Measurements from ENCODE around the gene CYP2W1.

Gene CYP2W1

DNA sequence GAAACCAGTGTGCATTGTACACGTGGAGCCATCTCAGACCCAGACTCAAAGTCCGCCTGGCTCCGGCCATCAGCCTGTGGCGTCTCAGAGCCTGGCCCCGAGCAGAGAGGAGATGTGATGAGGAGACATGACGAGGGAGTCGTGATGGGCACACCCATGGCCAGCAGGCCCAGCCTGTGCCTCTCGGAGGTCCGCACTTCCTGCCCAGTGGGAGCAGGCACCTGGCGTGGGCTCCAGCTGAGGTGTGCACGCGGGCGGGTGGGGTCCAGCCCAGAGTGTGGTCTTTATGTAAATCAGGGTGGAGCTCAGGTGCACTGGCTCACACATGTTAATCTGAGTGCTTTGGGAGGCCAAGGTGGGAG, 35.3 kb downstream of the CYP2W1 start:
- WGBS (ENCODE audit: insufficient coverage): 90% methylated on average over 13 of the region's 13 CpGs
- no peaks in the 10 kb centered on the region for H3K27me3 ChIP-seq (replicated peaks in 2 of 5; ENCODE audit: control insufficient read depth in 4 of 5, insufficient read depth in 5 of 5, low read length in 4 of 5)
- H3K36me3 ChIP-seq (ENCODE audit: control insufficient read depth in 4 of 4, insufficient read depth in 4 of 4, low read length in 3 of 4): peaks cover 0 to 31% (median 11%) of the 10 kb centered on the region in 4 experiments
- no peak overlapping the region for H3K27ac ChIP-seq (ENCODE audit: insufficient read depth in 1 of 2, low read depth in 1 of 2, low read length in 2 of 2, poor library complexity in 1 of 2, severe bottlenecking in 2 of 2)
- DNase-seq: no peak
- H3K9me3 ChIP-seq (ENCODE audit: control extremely low read depth in 1 of 5, control insufficient read depth in 4 of 5, insufficient read depth in 2 of 5, low read depth in 1 of 5, low read length in 4 of 5): peaks cover 0 to 18% (median 12%) of the 10 kb centered on the region in 5 experiments
- peaks cover 0 to 13% (median 8%) of the 10 kb centered on the region in 4 experiments for H3K4me1 ChIP-seq (ENCODE audit: control extremely low read depth in 1 of 4, control insufficient read depth in 4 of 4, insufficient read depth in 4 of 4, low read length in 3 of 4)
- ChIA-PET POLR2A (no interaction called here), CTCF (interaction anchor here (0.9 to 2.0 kb wide), 4 partner anchors 11 to 47 kb away, joined by 3 to 11 read pairs (median 4); no protein-coding TSS in a partner anchor)
- H3K4me3 ChIP-seq (ENCODE audit: control insufficient read depth in 1 of 7, extremely low read depth in 1 of 7, insufficient read depth in 4 of 7, low read depth in 2 of 7, low read length in 6 of 7): no peak overlapping the region

GRCh38 chr7:1019255-1019785, 36.3 kb downstream of the CYP2W1 start:
- Histone ChIP-seq H3K27ac (ENCODE audit: insufficient read depth in 1 of 2, low read depth in 1 of 2, low read length in 2 of 2, poor library complexity in 1 of 2, severe bottlenecking in 2 of 2) (no peak overlapping the region), H3K36me3 (ENCODE audit: control insufficient read depth in 4 of 4, insufficient read depth in 4 of 4, low read length in 3 of 4) (peaks cover 0 to 31% (median 11%) of the 10 kb centered on the region in 4 experiments), H3K4me3 (ENCODE audit: control insufficient read depth in 1 of 7, extremely low read depth in 1 of 7, insufficient read depth in 4 of 7, low read depth in 2 of 7, low read length in 6 of 7) (no peak overlapping the region), H3K9me3 (ENCODE audit: control extremely low read depth in 1 of 5, control insufficient read depth in 4 of 5, insufficient read depth in 2 of 5, low read depth in 1 of 5, low read length in 4 of 5) (peaks cover 0 to 18% (median 12%) of the 10 kb centered on the region in 5 experiments), H3K4me1 (ENCODE audit: control extremely low read depth in 1 of 4, control insufficient read depth in 4 of 4, insufficient read depth in 4 of 4, low read length in 3 of 4) (peaks cover 0 to 15% (median 10%) of the 10 kb centered on the region in 4 experiments), H3K27me3 (replicated peaks in 2 of 5; ENCODE audit: control insufficient read depth in 4 of 5, insufficient read depth in 5 of 5, low read length in 4 of 5) (no peaks in the 10 kb centered on the region)
- DNase-seq: no peak
- 92% methylated on average over 12 of the region's 14 CpGs for WGBS (ENCODE audit: insufficient coverage)
- CTCF ChIA-PET: interaction anchor here (1.0 to 2.0 kb wide), 5 partner anchors 10 to 45 kb away, joined by 3 to 11 read pairs (median 4); no protein-coding TSS in a partner anchor
- POLR2A ChIA-PET: no interaction called here

DNA sequence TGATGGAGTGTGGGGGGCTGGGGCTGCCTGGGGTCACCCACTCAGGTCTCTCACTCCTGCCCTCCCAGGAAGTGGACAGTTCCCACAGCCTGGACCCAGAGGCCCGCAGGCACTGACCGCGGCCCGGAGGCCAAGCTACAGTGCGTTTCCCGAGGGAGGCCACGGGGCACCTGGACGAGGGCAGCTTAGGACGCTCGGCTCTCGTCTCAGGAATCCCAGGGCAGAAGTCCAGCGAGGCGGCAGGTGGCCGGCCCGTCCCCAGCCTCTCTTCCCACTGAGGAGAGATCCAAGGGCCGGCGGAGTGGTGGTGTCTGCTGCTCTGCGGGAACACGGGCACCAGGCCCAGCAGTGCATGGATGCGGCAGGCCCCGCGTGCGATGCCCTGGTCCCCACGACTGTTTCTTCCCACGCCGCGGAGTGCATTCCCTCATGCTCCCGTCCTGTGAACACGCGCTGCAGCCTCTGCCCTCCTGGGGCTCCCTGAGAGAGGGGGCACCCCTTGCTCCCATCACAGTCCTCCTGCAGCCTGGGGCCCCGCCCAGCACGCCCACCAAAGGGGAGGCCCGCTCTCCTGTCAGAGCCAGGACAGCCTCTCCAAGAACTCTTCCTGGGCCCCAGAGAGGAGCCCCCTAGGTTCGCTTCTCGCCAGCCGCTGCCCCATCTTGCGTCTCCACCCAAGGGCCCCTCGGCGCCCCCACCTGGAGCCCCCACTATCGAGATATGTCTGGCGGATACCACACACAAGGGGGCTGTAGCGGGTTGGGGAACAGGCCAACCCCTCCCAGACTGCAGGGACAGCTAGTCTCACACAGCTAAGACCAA, 37.0 kb downstream of the CYP2W1 start:
- CTCF ChIA-PET: interaction anchor here (1.2 to 3.0 kb wide), 4 partner anchors 27 to 45 kb away, joined by 4 to 12 read pairs (median 9); no protein-coding TSS in a partner anchor

DNA sequence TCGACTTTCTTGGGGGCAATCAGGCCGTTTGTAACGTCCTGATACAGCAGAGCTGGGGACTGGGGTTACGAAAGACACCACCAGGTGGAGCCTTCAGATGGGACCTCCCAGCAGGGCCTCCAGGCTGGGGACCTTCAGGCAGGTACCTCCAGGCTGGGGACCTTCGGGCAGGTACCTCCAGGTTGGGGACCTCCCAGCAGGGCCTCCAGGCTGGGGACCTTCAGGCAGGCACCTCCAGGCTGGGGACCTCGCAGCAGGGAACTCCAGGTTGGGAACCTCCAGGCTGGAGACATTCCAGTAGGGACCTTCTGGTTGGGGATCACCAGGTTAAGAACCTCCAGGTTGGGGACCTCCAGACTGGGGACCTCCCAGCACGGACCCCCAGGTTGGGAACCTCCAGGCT, 37.9 kb downstream of the CYP2W1 start:
- CTCF ChIA-PET: interaction anchor here (0.8 to 3.0 kb wide), 4 partner anchors 26 to 45 kb away, joined by 3 to 12 read pairs (median 4); no protein-coding TSS in a partner anchor
- DNase-seq: no peak
- Histone ChIP-seq H3K9me3 (ENCODE audit: control extremely low read depth in 1 of 5, control insufficient read depth in 4 of 5, insufficient read depth in 2 of 5, low read depth in 1 of 5, low read length in 4 of 5) (peaks cover 0 to 18% (median 12%) of the 10 kb centered on the region in 5 experiments), H3K36me3 (ENCODE audit: control insufficient read depth in 4 of 4, insufficient read depth in 4 of 4, low read length in 3 of 4) (peaks cover 0 to 40% (median 15%) of the 10 kb centered on the region in 4 experiments), H3K4me3 (ENCODE audit: control insufficient read depth in 1 of 7, extremely low read depth in 1 of 7, insufficient read depth in 4 of 7, low read depth in 2 of 7, low read length in 6 of 7) (no peak overlapping the region), H3K27me3 (replicated peaks in 2 of 5; ENCODE audit: control insufficient read depth in 4 of 5, insufficient read depth in 5 of 5, low read length in 4 of 5) (no peaks in the 10 kb centered on the region), H3K4me1 (ENCODE audit: control extremely low read depth in 1 of 4, control insufficient read depth in 4 of 4, insufficient read depth in 4 of 4, low read length in 3 of 4) (peaks cover 0 to 26% (median 6%) of the 10 kb centered on the region in 4 experiments), H3K27ac (ENCODE audit: insufficient read depth in 1 of 2, low read depth in 1 of 2, low read length in 2 of 2, poor library complexity in 1 of 2, severe bottlenecking in 2 of 2) (no peak overlapping the region)
- WGBS (ENCODE audit: insufficient coverage): 88% methylated on average over 7 of the region's 7 CpGs
- POLR2A ChIA-PET: no interaction called here

More for the DNA sequence above, 37.0 kb downstream of the CYP2W1 start:
- 96% methylated on average over 40 of the region's 42 CpGs for WGBS (ENCODE audit: insufficient coverage)
- H3K4me1 ChIP-seq (ENCODE audit: control extremely low read depth in 1 of 4, control insufficient read depth in 4 of 4, insufficient read depth in 4 of 4, low read length in 3 of 4): peaks cover 0 to 20% (median 11%) of the 10 kb centered on the region in 4 experiments
- no peaks in the 10 kb centered on the region for H3K27me3 ChIP-seq (replicated peaks in 2 of 5; ENCODE audit: control insufficient read depth in 4 of 5, insufficient read depth in 5 of 5, low read length in 4 of 5)
- no peak overlapping the region for H3K4me3 ChIP-seq (ENCODE audit: control insufficient read depth in 1 of 7, extremely low read depth in 1 of 7, insufficient read depth in 4 of 7, low read depth in 2 of 7, low read length in 6 of 7)
- DNase-seq: no peak
- no peak overlapping the region for H3K27ac ChIP-seq (ENCODE audit: insufficient read depth in 1 of 2, low read depth in 1 of 2, low read length in 2 of 2, poor library complexity in 1 of 2, severe bottlenecking in 2 of 2)
- H3K36me3 ChIP-seq (ENCODE audit: control insufficient read depth in 4 of 4, insufficient read depth in 4 of 4, low read length in 3 of 4): peaks cover 0 to 32% (median 12%) of the 10 kb centered on the region in 4 experiments
- POLR2A ChIA-PET: no interaction called here
- peaks cover 0 to 18% (median 12%) of the 10 kb centered on the region in 5 experiments for H3K9me3 ChIP-seq (ENCODE audit: control extremely low read depth in 1 of 5, control insufficient read depth in 4 of 5, insufficient read depth in 2 of 5, low read depth in 1 of 5, low read length in 4 of 5)

DNA sequence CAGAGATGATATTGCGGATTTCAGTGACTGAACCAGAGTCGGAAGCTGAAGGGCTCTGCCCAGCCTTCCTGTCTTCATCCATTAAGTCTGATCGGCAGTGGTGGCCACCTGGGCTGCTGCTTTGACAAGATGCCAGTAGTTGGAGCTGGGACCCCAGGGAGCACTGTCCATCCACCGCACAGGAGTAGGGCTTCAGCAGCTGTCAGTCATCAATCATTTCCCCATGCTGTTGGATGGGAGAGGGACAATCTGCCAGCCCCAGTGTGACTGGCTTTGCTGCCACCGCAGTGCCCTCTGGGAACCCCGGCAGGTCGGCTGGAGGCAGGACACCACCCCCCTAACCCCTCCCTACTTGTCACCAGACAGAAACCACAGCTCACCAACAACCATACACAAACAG, 38.4 kb downstream of the CYP2W1 start:
- Histone ChIP-seq H3K4me3 (ENCODE audit: control insufficient read depth in 1 of 7, extremely low read depth in 1 of 7, insufficient read depth in 4 of 7, low read depth in 2 of 7, low read length in 6 of 7) (no peak overlapping the region), H3K27ac (ENCODE audit: insufficient read depth in 1 of 2, low read depth in 1 of 2, low read length in 2 of 2, poor library complexity in 1 of 2, severe bottlenecking in 2 of 2) (no peak overlapping the region), H3K36me3 (ENCODE audit: control insufficient read depth in 4 of 4, insufficient read depth in 4 of 4, low read length in 3 of 4) (peaks cover 0 to 44% (median 16%) of the 10 kb centered on the region in 4 experiments), H3K27me3 (replicated peaks in 2 of 5; ENCODE audit: control insufficient read depth in 4 of 5, insufficient read depth in 5 of 5, low read length in 4 of 5) (no peaks in the 10 kb centered on the region), H3K4me1 (ENCODE audit: control extremely low read depth in 1 of 4, control insufficient read depth in 4 of 4, insufficient read depth in 4 of 4, low read length in 3 of 4) (peaks cover 0 to 30% (median 7%) of the 10 kb centered on the region in 4 experiments), H3K9me3 (ENCODE audit: control extremely low read depth in 1 of 5, control insufficient read depth in 4 of 5, insufficient read depth in 2 of 5, low read depth in 1 of 5, low read length in 4 of 5) (peaks cover 0 to 18% (median 12%) of the 10 kb centered on the region in 5 experiments)
- no peak for DNase-seq
- CTCF ChIA-PET: interaction anchor here (0.8 to 3.0 kb wide), 5 partner anchors 23 to 44 kb away, joined by 3 to 12 read pairs (median 4); partner anchors contain the start of gene GPR146
- 97% methylated on average over 4 of the region's 7 CpGs for WGBS (ENCODE audit: insufficient coverage)
- POLR2A ChIA-PET: no interaction called here

DNA sequence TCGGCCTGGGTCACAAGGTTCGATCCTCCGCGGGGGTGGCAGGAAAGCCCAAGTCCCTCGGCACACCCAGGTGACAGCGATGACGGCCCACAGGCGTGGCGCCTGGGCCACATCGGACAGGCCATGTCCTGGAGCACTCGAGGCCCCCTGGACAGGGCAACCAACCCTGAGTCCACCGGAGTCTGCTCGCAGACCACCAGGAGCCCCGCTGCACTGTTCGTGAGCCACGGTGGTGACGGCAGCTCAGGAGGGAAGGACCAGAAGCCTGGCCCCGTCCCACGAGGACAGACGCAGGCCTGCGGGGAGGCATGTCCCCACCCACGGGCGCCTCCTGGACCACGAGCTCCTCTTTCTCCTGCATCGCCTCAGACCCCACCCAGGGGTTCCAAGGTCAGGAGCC, 39.0 kb downstream of the CYP2W1 start:
- peaks cover 0 to 44% (median 17%) of the 10 kb centered on the region in 4 experiments for H3K36me3 ChIP-seq (ENCODE audit: control insufficient read depth in 4 of 4, insufficient read depth in 4 of 4, low read length in 3 of 4)
- no peak for DNase-seq
- H3K27me3 ChIP-seq (replicated peaks in 2 of 5; ENCODE audit: control insufficient read depth in 4 of 5, insufficient read depth in 5 of 5, low read length in 4 of 5): no peaks in the 10 kb centered on the region
- no peak overlapping the region for H3K4me3 ChIP-seq (ENCODE audit: control insufficient read depth in 1 of 7, extremely low read depth in 1 of 7, insufficient read depth in 4 of 7, low read depth in 2 of 7, low read length in 6 of 7)
- ChIA-PET CTCF (interaction anchor here (0.8 to 3.0 kb wide), 5 partner anchors 10 to 44 kb away, joined by 3 to 12 read pairs (median 4); partner anchors contain the start of gene GPR146), POLR2A (no interaction called here)
- WGBS (ENCODE audit: insufficient coverage): 98% methylated on average over 25 of the region's 25 CpGs
- H3K9me3 ChIP-seq (ENCODE audit: control extremely low read depth in 1 of 5, control insufficient read depth in 4 of 5, insufficient read depth in 2 of 5, low read depth in 1 of 5, low read length in 4 of 5): peaks cover 0 to 18% (median 12%) of the 10 kb centered on the region in 5 experiments
- H3K27ac ChIP-seq (ENCODE audit: insufficient read depth in 1 of 2, low read depth in 1 of 2, low read length in 2 of 2, poor library complexity in 1 of 2, severe bottlenecking in 2 of 2): no peak overlapping the region
- peaks cover 0 to 34% (median 7%) of the 10 kb centered on the region in 4 experiments for H3K4me1 ChIP-seq (ENCODE audit: control extremely low read depth in 1 of 4, control insufficient read depth in 4 of 4, insufficient read depth in 4 of 4, low read length in 3 of 4)
